HT1080 (cell line): ENCODE data around the gene ATP1B2. TPM values are rescaled to one million over a fixed set of nuclear protein-coding genes. Genes with fewer than 3 reads are reported as not detected.
"Not testable (repeated sequence)": the region's sequence is repeated elsewhere in the genome, so short reads cannot be mapped to it uniquely, and the experiment has no call there.

Source experiments
- DNase-seq: peaks from one replicate; pipeline ENCODE4 v3.0.0-alpha.2; 2015; ENCODE audit warnings: low read depth
- polyA plus RNA-seq, 2 experiments: library from polyadenylated mRNA; depleted of rRNA; stranded (reverse); fragments of >200 nt; gene quantifications; 2 replicates each; pipeline ENCODE4 v1.2.3, GENCODE V29; 2015
- total RNA-seq: library from RNA; depleted of rRNA; stranded (reverse); fragments of >200 nt; shearing (Covaris generic); gene quantifications from 2 replicates; pipeline ENCODE4 v1.2.3, GENCODE V29; 2014; rRNA removed

ATP1B2 gene
- not detected in 2 replicates for total RNA-seq
- 0.05 TPM in 1 of 2 replicates, not detected in the other for polyA plus RNA-seq (2015; cell fraction: cytosol; rRNA removed)
- polyA plus RNA-seq (2015; cell fraction: nucleus; rRNA removed): 0.08 TPM in 1 of 2 replicates, not detected in the other

GRCh38 chr17:7650509-7651096 is at the start of gene ATP1B2:
Gene ATP1B2, plus strand, starts transcription at chr17:7650926. Its CDS starts 593 bp downstream, at chr17:7651519.
- no peak for DNase-seq

GRCh38 chr17:7606280-7606679 is 44.4 kb upstream of the ATP1B2 start:
- DNase-seq: no peak

GRCh38 chr17:7610641-7611040 is 40.1 kb upstream of the ATP1B2 start:
- DNase-seq: no peak

GRCh38 chr17:7611635-7612293 is 39.0 kb upstream of the ATP1B2 start:
- no peak for DNase-seq

- DNase-seq: no peak
These were observed 38.5 kb upstream of the ATP1B2 start for GRCh38 chr17:7612294-7612640.

- peak; percentile 32 for DNase-seq
These were observed 36.8 kb upstream of the ATP1B2 start for GRCh38 chr17:7613769-7614424.

GRCh38 chr17:7614425-7615264 is 36.1 kb upstream of the ATP1B2 start, which contains the start of gene FXR2:
Gene FXR2, minus strand, starts transcription at chr17:7614897. Its CDS starts 365 bp downstream, at chr17:7614532.
- peak; percentile 100 for DNase-seq

- no peak for DNase-seq
These were observed 35.4 kb upstream of the ATP1B2 start for GRCh38 chr17:7615265-7615747.

GRCh38 chr17:7618608-7619007 is 32.1 kb upstream of the ATP1B2 start:
- DNase-seq: no peak

GRCh38 chr17:7620835-7621234 is 29.9 kb upstream of the ATP1B2 start:
- no peak for DNase-seq

- no peak for DNase-seq
These were observed 27.1 kb upstream of the ATP1B2 start for GRCh38 chr17:7623661-7624060.

- DNase-seq: not testable (repeated sequence)
These were observed 25.0 kb upstream of the ATP1B2 start for GRCh38 chr17:7625749-7626148.

GRCh38 chr17:7626307-7626706 is 24.4 kb upstream of the ATP1B2 start:
- DNase-seq: no peak

- DNase-seq: no peak
These were observed 23.8 kb upstream of the ATP1B2 start for GRCh38 chr17:7626956-7627249.

- peak; percentile 88 for DNase-seq
These were observed 23.2 kb upstream of the ATP1B2 start, which contains the start of gene SAT2 for GRCh38 chr17:7627250-7628121. Gene SAT2, minus strand, starts transcription at chr17:7627821. Its CDS starts 186 bp downstream, at chr17:7627635.

- DNase-seq: no peak
These were observed 20.7 kb upstream of the ATP1B2 start, which contains the start of gene SHBG for GRCh38 chr17:7629939-7630571. Gene SHBG, plus strand, starts transcription at chr17:7630135. Its CDS starts 38 bp downstream, at chr17:7630173.

GRCh38 chr17:7631398-7632380 is 19.0 kb upstream of the ATP1B2 start:
- no peak for DNase-seq

- peak; percentile 54 for DNase-seq
These were observed 18.2 kb upstream of the ATP1B2 start for GRCh38 chr17:7632492-7632894.
